Stimulated activated CD4-positive, alpha-beta T cell treated with anti-CD3 and anti-CD28 coated beads, Interleukin-12 subunit alpha, Interleukin-12 subunit beta, amount 100 ng/mL, for 24 hours (primary cell): Measurements from ENCODE around the gene AVPI1.
"Not testable (repeated sequence)": the region's sequence is repeated elsewhere in the genome, so short reads cannot be mapped to it uniquely, and the experiment has no call there.

Experiments
- DNase-seq, 2 experiments: peaks; one replicate each; pipeline ENCODE4 v3.0.0-alpha.2; 2020; ENCODE audit warnings: low read depth in 2 of 2

AVPI1 gene

GRCh38 chr10:97683556-97684367 is 3.3 kb downstream of the AVPI1 start:
- no peak for DNase-seq

- DNase-seq, result no peak
Measured at GRCh38 chr10:97682042-97682441, 5.0 kb downstream of the AVPI1 start.

- no peak for DNase-seq
Measured at GRCh38 chr10:97679594-97679993, 7.4 kb downstream of the AVPI1 start.

GRCh38 chr10:97676770-97677581 is 10.1 kb downstream of the AVPI1 start:
- no peak for DNase-seq

GRCh38 chr10:97675222-97675621 is 11.8 kb downstream of the AVPI1 start:
- DNase-seq, result no peak

- no peak for DNase-seq
Measured at GRCh38 chr10:97673736-97674525, 13.1 kb downstream of the AVPI1 start.

GRCh38 chr10:97669571-97669970 is 17.5 kb downstream of the AVPI1 start:
- no peak for DNase-seq

GRCh38 chr10:97667463-97667862 is 19.6 kb downstream of the AVPI1 start:
- no peak for DNase-seq

GRCh38 chr10:97666992-97667391 is 20.0 kb downstream of the AVPI1 start:
- DNase-seq, result no peak

- DNase-seq, result no peak
Measured at GRCh38 chr10:97664282-97664850, 22.7 kb downstream of the AVPI1 start.

- DNase-seq, result no peak
Measured at GRCh38 chr10:97659589-97659988, 27.5 kb downstream of the AVPI1 start.

GRCh38 chr10:97656777-97657176 is 30.3 kb downstream of the AVPI1 start:
- DNase-seq, result no peak

- no peak for DNase-seq
Measured at GRCh38 chr10:97651773-97652172, 35.3 kb downstream of the AVPI1 start.

- DNase-seq, result no peak
Measured at GRCh38 chr10:97650726-97651125, 36.3 kb downstream of the AVPI1 start.

- DNase-seq, result not testable (repeated sequence)
Measured at GRCh38 chr10:97649405-97649750, 37.7 kb downstream of the AVPI1 start.

GRCh38 chr10:97648562-97649404 is 38.3 kb downstream of the AVPI1 start:
- peak in 1 of 2 experiments; percentile 6 for DNase-seq

GRCh38 chr10:97647556-97647955 is 39.5 kb downstream of the AVPI1 start:
- no peak for DNase-seq

GRCh38 chr10:97644936-97645335 is 42.1 kb downstream of the AVPI1 start:
- no peak for DNase-seq

GRCh38 chr10:97643441-97643985 is 43.5 kb downstream of the AVPI1 start:
- DNase-seq, result no peak

- DNase-seq, result not testable (repeated sequence)
Measured at GRCh38 chr10:97642471-97643159, 44.4 kb downstream of the AVPI1 start.
